ENCODE results near the gene FRYL. TPM values are rescaled to one million over a fixed set of nuclear protein-coding genes. Genes with fewer than 3 reads are reported as not detected.

FRYL gene
- polyA plus RNA-seq, 3 donors, result 9.8 to 15.9 (median 13.8) TPM

- 63 to 75% (median 73%) methylated on average over 22 to 23 of the region's 23 CpGs for WGBS, 3 donors
- no peak overlapping the region for H3K27ac ChIP-seq (ENCODE audit: low read depth, low read length)
These were observed 288.4 kb downstream of the FRYL start for GRCh38 chr4:48491514-48492176.

- 6 to 16% (median 12%) methylated on average over 65 to 104 of the region's 104 CpGs for WGBS, 3 donors
- H3K27ac ChIP-seq (ENCODE audit: low read depth, low read length), result no peak overlapping the region
These were observed 289.2 kb downstream of the FRYL start for GRCh38 chr4:48490680-48491513.

- WGBS, 3 donors, result 2 to 6% (median 5%) methylated on average over 72 to 80 of the region's 80 CpGs
- H3K27ac ChIP-seq (ENCODE audit: low read depth, low read length), result no peak within 1 kb of the TSS
These were observed 289.9 kb downstream of the FRYL start, which contains the start of gene ZAR1 for GRCh38 chr4:48490012-48490679. ZAR1 (plus strand) TSS chr4:48490252; CDS start chr4:48490292, 40 bp downstream.

GRCh38 chr4:48489683-48490011 is 290.4 kb downstream of the FRYL start:
- H3K27ac ChIP-seq (ENCODE audit: low read depth, low read length), result no peak overlapping the region
- WGBS, 3 donors, result 10 to 22% (median 16%) methylated on average over 14 of the region's 14 CpGs

- no peak overlapping the region for H3K27ac ChIP-seq (ENCODE audit: low read depth, low read length)
- 26 to 33% (median 32%) methylated on average over 22 of the region's 22 CpGs for WGBS, 3 donors
These were observed 295.4 kb downstream of the FRYL start for GRCh38 chr4:48484494-48485168.

GRCh38 chr4:48483777-48484493 is 296.1 kb downstream of the FRYL start:
- WGBS, 3 donors, result 4 to 10% (median 8%) methylated on average over 55 to 66 of the region's 66 CpGs
- H3K27ac ChIP-seq (ENCODE audit: low read depth, low read length), result no peak overlapping the region

- WGBS, 3 donors, result 1 to 4% (median 3%) methylated on average over 70 to 85 of the region's 85 CpGs
- no peak within 1 kb of the TSS for H3K27ac ChIP-seq (ENCODE audit: low read depth, low read length)
These were observed 296.9 kb downstream of the FRYL start, which contains the start of gene SLC10A4 for GRCh38 chr4:48483006-48483776. SLC10A4 (plus strand) TSS chr4:48483343; CDS start chr4:48483562, 219 bp downstream.

- H3K27ac ChIP-seq (ENCODE audit: low read depth, low read length), result no peak overlapping the region
- 63 to 92% (median 84%) methylated on average over 1 of the region's 1 CpG for WGBS, 3 donors
These were observed 298.5 kb downstream of the FRYL start for GRCh38 chr4:48481581-48481980.

GRCh38 chr4:48478273-48478672 is 301.8 kb downstream of the FRYL start:
- H3K27ac ChIP-seq (ENCODE audit: low read depth, low read length), result no peak overlapping the region
- WGBS, 3 donors, result 56 to 84% (median 73%) methylated on average over 2 of the region's 2 CpGs

- H3K27ac ChIP-seq (ENCODE audit: low read depth, low read length), result no peak overlapping the region
- WGBS, 3 donors, result 76 to 95% (median 93%) methylated on average over 6 of the region's 6 CpGs
These were observed 304.3 kb downstream of the FRYL start for GRCh38 chr4:48475770-48476169.

- 73 to 87% (median 79%) methylated on average over 1 of the region's 1 CpG for WGBS, 3 donors
- no peak overlapping the region for H3K27ac ChIP-seq (ENCODE audit: low read depth, low read length)
These were observed 307.3 kb downstream of the FRYL start for GRCh38 chr4:48472794-48473193.

GRCh38 chr4:48470570-48470969 is 309.5 kb downstream of the FRYL start:
- 31 to 48% (median 39%) methylated on average over 2 of the region's 2 CpGs for WGBS, 3 donors
- no peak overlapping the region for H3K27ac ChIP-seq (ENCODE audit: low read depth, low read length)

GRCh38 chr4:48470137-48470536 is 309.9 kb downstream of the FRYL start:
- 63 to 74% (median 64%) methylated on average over 1 of the region's 1 CpG for WGBS, 3 donors
- no peak overlapping the region for H3K27ac ChIP-seq (ENCODE audit: low read depth, low read length)

- WGBS, 3 donors, result 50 to 78% (median 66%) methylated on average over 3 to 4 of the region's 5 CpGs
- H3K27ac ChIP-seq (ENCODE audit: low read depth, low read length), result no peak overlapping the region
These were observed 312.2 kb downstream of the FRYL start for GRCh38 chr4:48467891-48468290.

- H3K27ac ChIP-seq (ENCODE audit: low read depth, low read length), result no peak overlapping the region
- WGBS, 3 donors, result 53 to 65% (median 56%) methylated on average over 2 of the region's 2 CpGs
These were observed 312.6 kb downstream of the FRYL start for GRCh38 chr4:48467442-48467841.

- WGBS, 3 donors, result 24 to 50% (median 48%) methylated on average over 5 of the region's 5 CpGs
- H3K27ac ChIP-seq (ENCODE audit: low read depth, low read length), result no peak overlapping the region
These were observed 317.7 kb downstream of the FRYL start for GRCh38 chr4:48462363-48462762.

GRCh38 chr4:48461000-48461399 is 319.1 kb downstream of the FRYL start:
- no peak overlapping the region for H3K27ac ChIP-seq (ENCODE audit: low read depth, low read length)

Data from adipose tissue (tissue), 3 donors.